Sigmoid colon (tissue), 3 donors: ENCODE measurements around the gene STOX1.

Source experiments
- POLR2A ChIP-seq, 2 donors: fragments of 450-650 bp; IDR thresholded peaks; one replicate each; pipeline ENCODE4 v1.6.1; 2016; ENCODE audit warnings: antibody characterized with exemption in 2 of 2, mild to moderate bottlenecking in 2 of 2, moderate library complexity in 2 of 2
- TF ChIP-seq, protein P1 (sequence below), 4 experiments: fragments of 450-650 bp in 3 of 4; fragments of 200-600 bp in 1 of 4; IDR thresholded peaks; one replicate each; pipeline ENCODE4 v1.5.1; 2016 to 2019; ENCODE audit warnings: antibody characterized with exemption in 4 of 4, mild to moderate bottlenecking in 3 of 4, moderate library complexity in 2 of 4

DNA sequence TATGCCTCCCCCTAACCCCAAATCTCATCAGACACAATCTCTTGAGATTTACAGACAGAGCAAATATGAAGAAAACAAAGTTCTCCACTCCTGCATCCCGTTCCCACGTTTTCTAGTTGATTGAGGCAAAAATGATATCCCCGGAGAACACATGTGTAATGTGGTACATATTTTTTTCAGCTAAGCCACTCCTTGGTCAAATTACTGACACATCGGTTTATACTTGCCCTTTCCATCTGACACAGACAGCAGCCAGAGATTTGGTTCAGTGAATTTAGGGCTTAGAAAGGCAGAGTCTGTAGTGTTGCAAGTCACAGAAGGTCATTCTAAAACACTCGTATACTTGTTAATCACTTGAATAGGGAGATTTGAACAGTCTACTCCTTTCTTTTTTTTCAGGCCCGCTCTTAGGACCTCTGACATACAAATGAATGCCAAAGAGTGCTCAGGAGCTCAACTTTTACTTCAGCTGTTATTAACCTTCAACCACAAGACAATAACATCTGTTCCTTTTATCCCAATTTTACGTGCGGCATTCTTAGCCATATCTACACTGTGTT is 71.9 kb downstream of the STOX1 start:
- TF ChIP-seq, protein P1, sequence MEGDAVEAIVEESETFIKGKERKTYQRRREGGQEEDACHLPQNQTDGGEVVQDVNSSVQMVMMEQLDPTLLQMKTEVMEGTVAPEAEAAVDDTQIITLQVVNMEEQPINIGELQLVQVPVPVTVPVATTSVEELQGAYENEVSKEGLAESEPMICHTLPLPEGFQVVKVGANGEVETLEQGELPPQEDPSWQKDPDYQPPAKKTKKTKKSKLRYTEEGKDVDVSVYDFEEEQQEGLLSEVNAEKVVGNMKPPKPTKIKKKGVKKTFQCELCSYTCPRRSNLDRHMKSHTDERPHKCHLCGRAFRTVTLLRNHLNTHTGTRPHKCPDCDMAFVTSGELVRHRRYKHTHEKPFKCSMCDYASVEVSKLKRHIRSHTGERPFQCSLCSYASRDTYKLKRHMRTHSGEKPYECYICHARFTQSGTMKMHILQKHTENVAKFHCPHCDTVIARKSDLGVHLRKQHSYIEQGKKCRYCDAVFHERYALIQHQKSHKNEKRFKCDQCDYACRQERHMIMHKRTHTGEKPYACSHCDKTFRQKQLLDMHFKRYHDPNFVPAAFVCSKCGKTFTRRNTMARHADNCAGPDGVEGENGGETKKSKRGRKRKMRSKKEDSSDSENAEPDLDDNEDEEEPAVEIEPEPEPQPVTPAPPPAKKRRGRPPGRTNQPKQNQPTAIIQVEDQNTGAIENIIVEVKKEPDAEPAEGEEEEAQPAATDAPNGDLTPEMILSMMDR (IDR thresholded peaks at IDR 0.05) = no peak
- TF ChIP-seq POLR2A (IDR thresholded peaks at IDR 0.05) = no peak
